Hypothalamus (tissue), 51 donors: ENCODE measurements around the gene PSMB7.
A peak's percentile ranks its signal among the peaks of the same experiment; 100 is the strongest.

Experiments used
- DNase-seq, 51 donors: peaks; one replicate each; lab custom pipeline; 2025; lab: John Stamatoyannopoulos, UW

The PSMB7 gene

DNA sequence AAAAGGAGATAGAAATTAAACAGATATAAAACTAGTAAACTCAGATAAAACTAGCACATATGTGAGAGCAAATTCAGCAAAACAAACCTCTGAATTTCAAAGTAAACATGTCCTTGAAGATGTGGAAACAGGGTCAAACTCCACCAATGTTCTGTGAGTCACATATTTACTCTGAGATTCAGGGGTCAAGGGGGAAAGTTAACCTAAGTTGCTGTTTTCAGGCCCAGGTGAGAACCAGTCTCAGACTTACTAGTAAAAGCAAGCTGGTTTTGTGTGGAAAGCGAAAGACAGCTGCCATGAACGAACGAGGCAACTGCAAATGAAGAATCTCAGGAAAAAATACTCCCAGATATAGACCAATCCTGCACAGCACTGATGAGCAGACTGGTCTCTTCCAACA is 29.0 kb downstream of the PSMB7 start:
- no peak for DNase-seq

DNA sequence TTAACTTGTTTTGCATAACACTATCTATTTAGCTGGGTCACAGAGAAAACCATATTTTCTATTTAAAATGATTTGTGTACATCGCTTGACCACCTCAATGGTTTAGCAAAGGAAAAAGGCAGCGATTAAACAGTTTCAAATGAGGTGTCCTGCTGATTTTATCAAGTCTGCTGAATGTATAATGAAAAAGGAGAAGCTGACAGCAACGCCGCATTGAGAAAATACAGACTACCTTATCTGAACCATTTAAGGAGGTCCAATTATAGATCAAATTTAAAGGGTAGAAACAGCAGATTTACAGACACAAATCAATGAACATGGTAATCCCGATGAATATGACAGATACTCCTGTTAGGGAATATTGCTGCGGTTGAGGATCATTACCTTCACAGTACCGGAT is 29.6 kb downstream of the PSMB7 start:
- DNase-seq: no peak

DNA sequence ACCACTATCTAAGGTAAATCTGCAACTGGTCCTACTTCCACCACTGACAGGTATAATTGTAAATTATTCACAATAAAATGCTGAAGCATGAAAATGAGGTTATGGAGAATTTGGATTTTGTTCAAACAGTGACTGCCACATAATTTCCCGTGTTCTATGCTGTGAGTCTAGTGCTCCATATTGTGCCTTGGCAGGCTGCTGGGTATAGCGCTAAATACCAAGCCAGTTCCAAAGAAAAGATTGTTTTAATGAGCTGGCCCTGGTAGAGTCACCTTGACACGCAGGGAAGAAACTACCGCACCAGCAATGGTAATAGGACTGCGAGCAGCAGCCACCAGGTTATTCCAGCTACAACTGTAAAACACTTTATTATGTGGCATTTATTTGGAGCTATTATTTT is 30.4 kb downstream of the PSMB7 start:
- no peak for DNase-seq

DNA sequence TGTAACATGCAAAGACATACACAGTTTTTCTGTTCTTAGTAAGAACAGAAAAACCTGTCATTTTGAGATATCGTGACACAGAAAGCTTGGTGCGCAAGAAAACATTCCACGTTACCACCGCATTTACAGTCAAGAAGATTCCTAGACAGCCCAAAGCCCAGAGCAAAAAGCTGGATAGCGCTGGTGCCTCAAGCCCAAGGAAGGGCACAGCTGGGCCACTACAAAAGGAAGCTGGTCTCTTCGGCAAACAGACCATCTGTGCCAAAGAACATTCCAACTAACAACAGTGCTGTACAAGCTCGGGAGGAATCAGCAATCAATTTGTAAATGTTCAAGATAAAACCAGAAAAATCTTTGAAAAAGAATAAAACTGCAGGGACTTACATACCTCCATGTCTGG is 31.0 kb downstream of the PSMB7 start:
- DNase-seq: no peak

DNA sequence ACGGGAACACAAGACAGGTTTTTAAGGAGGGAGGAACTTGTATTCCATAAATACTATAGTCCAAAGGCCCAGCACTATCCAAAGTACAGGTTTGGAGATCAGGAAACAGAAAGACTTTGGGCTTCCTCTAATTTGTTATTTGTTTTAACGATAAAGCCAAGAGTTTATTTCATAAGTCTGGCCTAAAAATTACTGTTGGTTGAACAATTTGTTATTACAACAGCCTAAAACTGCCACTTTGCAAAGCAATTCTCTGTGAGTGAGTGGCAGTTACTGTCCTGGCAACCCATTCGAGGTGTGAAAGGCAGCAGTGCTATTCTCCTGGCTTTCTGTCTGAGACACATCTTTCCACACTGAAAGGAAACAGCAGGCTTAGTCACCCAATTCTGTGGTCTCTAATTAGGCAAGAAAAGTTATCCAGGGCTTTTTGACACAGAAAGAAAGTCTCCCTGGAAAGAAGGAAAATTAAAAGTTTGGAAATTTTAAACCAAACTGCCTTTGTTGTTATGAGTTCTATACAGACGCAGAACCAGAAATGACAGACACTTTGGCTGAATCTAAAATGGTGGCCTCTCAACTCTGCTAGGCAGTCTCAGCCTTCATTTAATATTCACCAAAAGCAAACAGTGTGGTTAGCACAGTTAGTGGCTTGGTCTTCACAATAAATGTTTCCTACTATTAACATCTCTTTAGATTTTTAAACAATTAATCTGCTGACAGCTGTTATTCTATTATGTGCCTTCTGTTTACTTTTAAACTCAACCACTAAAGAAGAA is 33.9 kb downstream of the PSMB7 start:
- DNase-seq: peak in 1 of 51 donors; percentile 29

DNA sequence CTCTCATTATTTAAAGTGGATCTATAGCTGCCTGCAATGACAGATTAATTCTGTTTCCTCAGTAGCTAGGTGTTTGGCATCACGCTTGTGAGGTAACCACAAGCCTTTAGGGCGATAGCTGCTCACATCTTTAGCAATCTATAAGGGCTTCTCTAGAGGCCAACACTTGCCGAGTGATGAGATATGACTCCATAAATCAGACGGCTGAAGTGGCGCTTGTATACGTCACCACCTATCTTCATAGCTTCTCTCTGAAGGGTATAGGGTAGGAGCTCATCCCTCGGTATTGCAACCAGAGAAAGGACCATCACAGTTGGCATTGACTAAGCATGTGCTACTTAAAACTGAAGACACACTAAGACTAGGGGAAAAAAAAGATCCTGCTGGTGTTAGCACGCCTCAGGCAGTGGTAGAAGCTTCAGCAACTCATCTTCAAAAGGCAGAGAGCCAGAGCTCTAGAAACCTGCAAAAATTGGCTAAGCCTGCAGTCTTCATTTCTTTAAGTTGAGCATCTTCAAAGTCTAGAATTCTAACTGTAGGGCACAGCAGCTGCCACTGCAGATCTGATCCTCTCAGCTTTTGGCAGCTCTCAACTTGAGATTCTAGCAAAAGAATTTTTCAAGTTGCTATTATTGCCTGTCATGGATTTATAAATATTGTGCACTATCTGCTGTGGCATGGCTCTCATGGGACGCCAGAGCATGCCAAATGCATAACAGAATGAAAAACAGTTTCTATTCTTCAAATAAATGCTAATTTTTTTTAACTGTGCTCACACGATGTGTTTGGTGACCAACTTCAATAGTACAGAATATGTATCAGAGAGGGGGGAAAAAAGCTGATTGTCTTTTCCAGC is 37.5 kb downstream of the PSMB7 start:
- DNase-seq: no peak

DNA sequence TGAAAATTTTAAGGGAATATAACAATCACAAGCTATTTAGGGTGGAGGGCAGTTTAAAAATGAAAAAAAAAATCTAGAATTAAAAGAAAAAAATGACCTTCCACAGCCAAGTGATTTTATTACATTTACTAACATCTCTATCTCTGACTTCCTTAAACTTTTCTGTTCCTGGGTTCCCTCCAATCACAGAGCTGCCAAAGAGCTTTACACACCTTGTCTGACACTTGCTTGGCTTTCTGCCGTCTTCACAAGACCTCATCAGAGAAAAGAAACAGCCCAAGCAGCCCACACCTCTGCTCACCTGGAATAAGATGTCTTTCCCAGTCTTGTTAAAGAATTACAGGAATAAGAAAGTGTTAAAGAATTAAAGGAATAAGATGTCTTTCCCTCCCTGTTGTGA is 38.9 kb downstream of the PSMB7 start:
- DNase-seq: no peak

DNA sequence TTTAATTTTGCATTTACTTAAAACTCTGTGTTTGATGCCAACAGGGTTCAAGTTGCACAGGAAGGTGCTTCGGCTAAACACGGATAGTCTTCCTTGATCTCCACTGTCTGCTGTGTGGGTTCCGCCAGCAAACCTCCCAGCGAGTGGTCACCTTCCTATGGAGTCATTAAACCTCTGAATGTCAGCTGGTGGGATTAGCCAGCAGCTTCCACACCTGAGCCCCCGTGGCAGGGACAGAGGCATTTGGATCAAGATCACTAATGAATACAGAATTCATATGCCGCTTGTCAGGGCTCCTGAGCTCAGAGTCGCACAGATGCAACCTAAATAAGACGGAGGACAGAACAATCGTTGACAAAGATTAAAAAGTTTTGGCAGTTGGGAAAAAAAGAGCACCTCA is 39.5 kb downstream of the PSMB7 start:
- no peak for DNase-seq

DNA sequence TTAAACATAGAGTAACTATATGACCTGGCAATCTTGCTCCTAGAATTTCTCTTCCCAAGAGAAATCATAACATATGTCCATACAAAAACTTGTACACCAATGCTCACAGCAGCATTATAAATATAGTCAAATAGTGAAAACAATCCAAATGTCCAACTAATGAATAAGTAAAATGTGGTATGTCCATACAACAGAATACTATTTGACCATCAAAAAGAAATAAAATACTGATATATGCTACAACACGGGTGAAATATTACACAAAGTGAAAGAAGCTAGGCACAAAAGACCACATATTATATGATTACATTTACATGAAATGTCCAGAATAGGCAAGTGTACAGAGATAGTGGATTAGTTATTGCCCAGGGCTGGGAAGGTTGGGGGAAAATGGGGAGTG is 41.4 kb downstream of the PSMB7 start:
- no peak for DNase-seq

DNA sequence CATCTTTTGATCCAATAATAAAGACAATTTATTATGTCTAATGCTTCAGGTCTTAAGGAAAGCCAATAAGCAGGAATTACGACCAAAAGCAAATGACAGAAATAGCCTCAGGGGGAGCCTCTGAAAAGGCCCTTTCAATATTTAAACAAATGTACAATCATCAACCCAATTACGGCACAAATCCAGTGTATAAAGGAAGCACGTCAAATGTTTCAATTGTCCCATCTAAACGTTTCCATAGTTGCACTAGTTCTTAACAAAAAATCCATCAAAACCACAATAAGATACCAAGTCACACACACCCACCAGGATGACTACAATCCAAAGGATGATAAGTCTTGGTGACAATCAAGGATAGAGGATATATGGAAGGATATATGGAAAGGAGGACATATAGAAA is 41.9 kb downstream of the PSMB7 start:
- no peak for DNase-seq

DNA sequence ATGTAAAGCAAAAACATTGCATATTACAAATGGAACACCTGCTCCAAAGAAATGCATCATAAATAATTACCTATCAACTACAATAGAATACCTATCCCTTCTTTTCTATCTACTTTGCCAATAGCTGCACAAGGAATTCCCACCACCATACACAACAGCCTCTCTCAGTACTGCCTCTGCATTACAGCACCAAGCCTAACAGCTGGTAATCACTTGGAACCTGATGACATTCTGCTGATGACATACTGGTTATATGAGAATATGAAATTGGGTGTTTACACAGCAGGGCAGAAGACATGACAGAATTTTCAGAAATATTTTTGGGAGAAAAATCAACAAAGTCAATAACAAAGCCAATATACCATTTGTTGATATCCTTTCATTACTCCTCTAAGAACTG is 43.2 kb downstream of the PSMB7 start:
- DNase-seq: no peak

DNA sequence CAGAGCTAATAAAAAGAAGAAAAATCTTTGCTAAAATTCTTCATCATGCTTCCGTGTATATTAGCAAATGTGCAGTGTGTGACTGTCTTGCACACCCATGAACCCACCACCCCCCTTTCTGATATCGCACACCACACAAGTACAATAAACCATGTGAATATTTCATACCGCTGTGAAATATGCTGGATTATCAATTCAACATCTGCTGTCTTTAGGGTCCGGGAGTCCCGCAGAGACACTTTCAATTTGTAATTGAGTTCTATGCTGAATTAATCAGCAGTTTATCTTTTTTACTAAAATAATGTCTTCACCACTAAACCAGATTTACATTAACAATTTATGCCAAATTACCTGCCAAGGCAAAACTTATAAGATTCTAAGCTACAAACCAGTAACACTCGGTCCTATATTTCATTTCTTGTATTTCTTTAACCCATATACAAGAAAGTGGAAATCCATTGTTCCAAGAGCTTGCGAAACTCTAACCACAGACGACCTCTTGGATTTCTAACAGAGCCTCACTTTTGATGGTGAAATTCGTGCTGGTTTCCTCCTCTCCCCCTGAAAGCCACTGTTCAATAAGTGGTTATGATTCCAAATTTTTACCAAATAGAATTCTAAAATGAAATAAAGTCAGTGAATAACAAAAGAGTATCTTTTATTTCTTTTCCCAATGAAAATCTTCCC is 44.2 kb downstream of the PSMB7 start:
- no peak for DNase-seq

DNA sequence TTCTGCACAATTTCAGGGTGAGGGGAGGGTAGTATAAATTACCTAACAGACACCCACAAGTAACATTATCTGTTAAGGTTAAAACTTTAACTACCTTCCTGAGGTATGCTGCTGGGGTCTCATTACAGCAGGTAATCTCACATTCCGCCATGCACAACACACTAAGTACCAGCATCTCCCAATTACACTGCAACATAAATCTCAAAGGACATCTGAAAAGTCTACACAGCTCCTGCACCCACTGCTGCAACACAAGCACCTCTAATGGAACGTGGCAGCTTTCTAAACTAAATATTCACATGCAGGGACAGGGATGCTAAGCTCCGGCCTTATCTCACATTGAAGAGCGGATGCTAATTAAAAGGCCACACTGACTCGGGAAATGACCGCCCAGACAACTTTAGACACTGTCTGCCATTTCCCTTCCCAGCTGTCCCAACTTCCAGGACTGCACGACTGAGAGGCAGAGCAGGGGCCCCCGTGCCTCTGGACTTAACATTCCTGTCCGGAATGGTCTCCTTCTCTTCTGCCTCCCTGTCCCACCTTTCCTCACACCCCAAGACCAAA is 45.9 kb downstream of the PSMB7 start:
- no peak for DNase-seq

DNA sequence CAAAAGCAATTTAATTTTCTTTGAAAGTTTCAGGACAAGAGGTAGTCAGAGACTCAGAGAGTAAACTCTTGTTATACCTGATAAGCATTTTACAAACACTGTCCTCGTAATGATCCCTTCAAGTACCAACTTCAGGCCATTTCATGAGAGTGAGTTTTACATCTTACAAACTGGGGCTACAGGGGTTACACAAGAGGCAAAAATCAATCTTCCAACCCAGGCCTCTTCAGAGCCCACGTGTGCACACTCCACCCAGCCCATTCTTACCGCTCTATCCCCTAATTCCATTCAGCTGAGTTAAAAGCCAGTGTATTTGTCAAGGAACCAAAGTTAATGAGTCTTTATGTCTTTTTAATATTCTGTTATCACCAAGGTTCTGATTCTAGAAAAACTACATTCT is 46.5 kb downstream of the PSMB7 start:
- DNase-seq: no peak

DNA sequence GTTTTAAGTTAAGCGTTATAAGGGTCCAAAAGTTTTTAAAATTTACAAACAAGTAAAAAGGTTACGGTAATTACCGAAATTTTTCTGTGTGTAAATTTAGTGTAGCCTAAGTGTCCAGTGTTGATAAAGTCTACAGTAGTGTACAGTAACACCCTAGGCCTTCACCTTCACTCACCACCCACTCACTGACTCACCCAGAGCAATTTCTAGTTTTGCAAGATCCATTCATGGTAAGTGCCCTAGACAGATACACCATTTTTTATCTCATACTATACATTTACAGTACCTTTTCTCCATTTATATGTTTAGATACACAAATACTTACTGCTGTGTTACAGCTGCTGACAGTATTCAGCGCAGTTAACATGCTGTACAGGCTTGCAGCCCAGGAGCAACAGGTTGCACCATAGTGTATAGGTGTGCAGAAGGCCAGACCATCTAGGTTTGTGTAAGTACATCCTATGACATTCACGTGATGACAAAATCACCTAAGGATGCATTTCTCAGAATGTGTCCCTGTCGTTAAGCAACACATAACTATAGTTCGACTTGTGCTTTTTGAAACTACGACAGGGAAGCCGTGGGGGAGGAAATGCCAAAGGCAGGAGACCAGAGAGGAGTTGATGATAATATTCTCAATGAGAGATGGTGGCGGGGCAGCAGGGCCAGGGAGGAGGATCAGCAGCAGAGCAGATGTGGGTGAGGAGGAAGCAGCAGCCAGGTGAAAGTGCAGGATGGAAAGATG is 48.6 kb downstream of the PSMB7 start:
- no peak for DNase-seq

DNA sequence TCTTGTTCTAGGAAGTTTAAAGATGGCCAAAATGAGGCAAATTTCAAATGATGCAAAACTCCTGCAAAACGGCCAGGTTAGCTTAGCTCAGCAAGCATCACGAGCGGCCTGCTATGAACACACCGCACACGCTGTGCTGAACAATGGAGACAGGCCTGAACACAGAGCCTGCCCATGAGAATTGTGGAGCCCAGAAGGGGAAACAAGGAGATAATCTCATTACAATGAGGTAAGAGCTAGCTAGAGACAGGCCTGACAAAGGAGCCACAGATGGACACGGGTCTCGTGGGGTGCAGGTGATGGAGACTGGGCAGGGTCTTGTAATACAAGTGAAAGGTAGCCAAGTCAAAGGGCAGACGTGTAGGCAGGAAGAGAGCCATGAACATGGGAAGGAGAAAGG is 50.2 kb downstream of the PSMB7 start:
- no peak for DNase-seq

DNA sequence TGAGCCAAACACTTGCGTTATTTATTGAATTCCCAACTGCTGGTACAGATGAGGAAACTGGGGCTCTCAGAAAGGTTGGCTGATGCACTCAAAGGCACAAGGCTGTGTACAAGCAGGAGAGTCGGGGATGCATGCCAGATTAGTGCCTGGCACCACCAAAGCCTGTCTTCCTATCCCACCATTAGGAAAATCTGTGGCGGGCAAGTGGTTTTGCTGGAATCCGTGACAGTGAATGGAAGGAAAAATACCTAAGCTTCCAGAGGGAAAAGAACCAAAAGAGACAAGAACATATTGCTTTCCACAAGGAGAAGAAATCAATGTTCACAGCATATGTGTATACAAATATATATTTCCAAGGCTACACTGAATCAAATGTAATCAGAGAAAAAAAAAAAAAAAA is 51.1 kb downstream of the PSMB7 start:
- DNase-seq: no peak

DNA sequence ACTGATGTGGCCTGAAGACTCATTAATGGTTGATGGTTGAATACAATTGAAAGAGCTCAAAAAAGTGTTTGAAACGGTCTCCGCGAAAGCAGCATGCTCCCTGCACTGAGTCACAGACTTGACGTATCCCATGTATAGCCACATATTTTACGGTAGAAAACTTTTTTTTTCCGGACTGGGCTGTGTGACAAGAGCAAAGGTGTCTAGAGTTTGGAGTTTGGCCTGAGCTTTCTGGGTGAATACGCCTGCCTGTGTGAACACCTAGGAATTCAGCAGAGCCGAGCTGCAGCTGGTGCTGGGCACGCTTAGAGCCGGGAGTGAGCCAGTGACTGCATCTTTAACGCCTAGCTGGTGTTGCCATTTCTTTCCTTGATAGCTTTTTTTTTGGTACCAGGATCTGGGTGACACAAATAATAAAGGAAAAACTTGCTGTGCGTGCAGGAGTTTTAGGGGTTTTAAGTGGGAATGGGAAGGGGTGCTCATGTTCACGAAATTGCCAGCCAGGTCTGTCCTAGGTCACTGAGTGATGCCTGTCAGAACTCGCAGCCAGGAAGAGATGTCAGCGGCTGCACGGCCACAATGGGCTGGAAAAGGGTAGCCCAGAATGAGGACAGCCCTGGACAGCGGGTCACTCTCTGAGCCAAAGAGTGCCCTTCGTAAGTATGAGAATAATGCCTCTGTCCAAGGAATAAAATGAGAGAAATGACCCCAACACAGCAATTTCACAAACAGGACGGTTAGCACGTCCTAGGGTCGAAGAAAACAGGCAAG is 51.7 kb downstream of the PSMB7 start:
- no peak for DNase-seq

DNA sequence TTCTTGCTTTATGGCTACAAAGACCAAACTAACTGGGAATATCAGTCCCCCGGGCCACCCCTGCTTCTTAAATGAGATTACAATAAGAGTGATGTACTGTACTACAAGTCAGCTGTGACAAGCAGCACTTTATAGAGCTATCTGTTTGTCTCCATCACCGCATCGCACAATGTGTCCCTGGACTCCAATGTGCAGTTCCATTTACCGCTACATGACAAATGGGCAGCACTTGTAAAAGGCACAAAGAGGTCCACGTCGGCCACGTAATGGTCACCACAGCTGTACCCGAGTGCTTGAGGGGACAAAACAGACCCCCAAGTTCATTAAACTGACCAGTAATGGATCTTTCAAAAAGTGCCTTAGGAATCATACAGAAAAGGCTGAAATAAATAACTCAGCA is 54.1 kb downstream of the PSMB7 start:
- no peak for DNase-seq
